Esophagus squamous epithelium (tissue), 4 donors: ENCODE data around the gene CCDC174.

ENCODE experiments used
- CTCF ChIP-seq, 6 experiments: fragments of 450-650 bp in 4 of 6; fragments of 200-600 bp in 2 of 6; sonication (generic) in 2 of 6; IDR thresholded peaks; one replicate each; pipeline ENCODE4 v1.5.1; 2016 to 2019; ENCODE audit warnings: antibody characterized with exemption in 6 of 6, mild to moderate bottlenecking in 4 of 6, moderate library complexity in 4 of 6
- POLR2A ChIP-seq, 4 donors: fragments of 450-650 bp; IDR thresholded peaks; one replicate each; pipeline ENCODE4 v1.6.1; 2017; ENCODE audit warnings: antibody characterized with exemption in 4 of 4, mild to moderate bottlenecking in 4 of 4, moderate library complexity in 3 of 4

- TF ChIP-seq POLR2A (IDR thresholded peaks at IDR 0.05): no peak
- TF ChIP-seq CTCF (IDR thresholded peaks at IDR 0.05): no peak
Measured at GRCh38 chr3:14657579-14657978, 6.0 kb downstream of the CCDC174 start.
